Measurements from ENCODE around the gene CASZ1.
A peak's percentile ranks its signal among the peaks of the same experiment; 100 is the strongest.

CASZ1 gene

GRCh38 chr1:10637834-10638558 is 158.4 kb downstream of the CASZ1 start:
- no peak for DNase-seq (ENCODE audit: low read depth)

GRCh38 chr1:10637400-10637799 is 159.0 kb downstream of the CASZ1 start:
- no peak for DNase-seq (ENCODE audit: low read depth)
- H3K4me3 ChIP-seq (ENCODE audit: low read depth, low read length) = no peak overlapping the region

More at GRCh38 chr1:10637834-10638558, 158.4 kb downstream of the CASZ1 start:
- H3K4me3 ChIP-seq (ENCODE audit: low read depth, low read length) = peak overlapping the region; percentile 26

- H3K4me3 ChIP-seq (ENCODE audit: low read depth, low read length) = no peak overlapping the region
- no peak for DNase-seq (ENCODE audit: low read depth)
Observed at GRCh38 chr1:10635992-10636391, 160.5 kb downstream of the CASZ1 start.

DNA sequence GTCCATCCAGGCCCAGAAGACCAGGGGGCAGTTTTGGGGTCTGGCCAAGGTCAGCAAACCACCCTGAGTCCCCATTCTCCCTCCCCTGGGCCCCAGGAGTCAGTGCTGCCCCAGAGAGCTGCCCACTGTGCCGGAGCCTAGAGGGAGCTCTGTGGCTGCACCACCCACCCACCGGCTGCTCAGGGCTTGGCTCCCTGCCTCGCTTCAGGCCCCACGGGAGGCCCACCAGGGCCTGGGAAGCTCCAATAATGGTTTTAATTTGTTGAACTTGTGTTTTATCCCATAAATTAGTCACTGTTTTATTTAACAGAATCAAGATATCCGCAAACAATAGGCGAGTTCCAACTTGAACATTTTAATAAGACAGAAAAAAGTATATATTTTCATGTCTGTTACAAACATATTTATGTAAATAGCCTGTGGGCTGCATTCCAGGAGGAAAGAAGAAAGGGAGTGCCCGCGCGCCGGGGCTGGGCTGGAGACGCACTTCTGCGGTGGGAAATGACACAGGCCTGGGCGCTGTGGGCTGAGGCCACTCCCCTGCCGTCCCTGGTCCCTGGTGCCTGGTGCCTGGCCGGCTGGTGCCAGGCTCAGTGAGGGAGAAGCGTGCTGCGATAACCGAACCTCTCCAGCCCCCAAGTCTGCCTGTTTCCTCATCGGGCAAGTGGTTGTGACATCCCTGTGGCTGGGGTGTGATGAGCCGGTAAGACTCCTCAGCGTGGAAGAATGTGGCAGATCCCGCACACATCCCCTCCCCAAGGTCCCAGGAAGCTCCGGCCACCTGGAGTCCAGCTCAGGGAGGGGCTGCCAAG is 161.2 kb downstream of the CASZ1 start:
- no peak overlapping the region for H3K4me3 ChIP-seq (ENCODE audit: low read depth, low read length)
- DNase-seq (ENCODE audit: low read depth) = no peak

- H3K4me3 ChIP-seq (ENCODE audit: low read depth, low read length) = no peak overlapping the region
- no peak for DNase-seq (ENCODE audit: low read depth)
Observed at GRCh38 chr1:10634428-10635084, 161.9 kb downstream of the CASZ1 start.

- H3K4me3 ChIP-seq (ENCODE audit: low read depth, low read length) = no peak overlapping the region
- DNase-seq (ENCODE audit: low read depth) = no peak
Observed at GRCh38 chr1:10634075-10634427, 162.4 kb downstream of the CASZ1 start.

- H3K4me3 ChIP-seq (ENCODE audit: low read depth, low read length) = no peak overlapping the region
- DNase-seq (ENCODE audit: low read depth) = no peak
Observed at GRCh38 chr1:10633416-10633815, 163.0 kb downstream of the CASZ1 start.

DNA sequence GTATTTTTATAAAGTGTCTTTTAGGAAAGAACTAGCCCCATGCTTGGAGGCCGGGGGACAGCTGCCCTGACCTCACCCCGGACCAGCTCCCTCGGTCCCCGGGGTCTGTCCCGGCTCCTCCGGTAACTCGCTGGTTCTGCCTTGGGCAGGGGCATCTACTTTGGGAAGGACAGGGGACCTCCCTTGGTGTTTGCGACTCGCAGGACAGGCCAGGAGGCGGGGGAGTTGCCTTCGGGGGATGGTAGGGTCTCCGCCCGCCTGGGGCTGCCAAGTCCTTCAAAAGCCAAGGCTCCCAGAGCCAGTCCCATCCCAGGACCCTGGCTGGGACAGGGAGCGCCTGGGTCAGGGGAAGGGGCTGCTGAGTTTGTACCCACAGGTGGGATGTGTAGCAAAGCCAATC is 163.8 kb downstream of the CASZ1 start:
- no peak overlapping the region for H3K4me3 ChIP-seq (ENCODE audit: low read depth, low read length)
- DNase-seq (ENCODE audit: low read depth) = no peak

GRCh38 chr1:10631811-10632593 is 164.4 kb downstream of the CASZ1 start:
- H3K4me3 ChIP-seq (ENCODE audit: low read depth, low read length) = no peak overlapping the region
- no peak for DNase-seq (ENCODE audit: low read depth)

GRCh38 chr1:10631121-10631810 is 165.2 kb downstream of the CASZ1 start:
- no peak overlapping the region for H3K4me3 ChIP-seq (ENCODE audit: low read depth, low read length)
- no peak for DNase-seq (ENCODE audit: low read depth)

DNA sequence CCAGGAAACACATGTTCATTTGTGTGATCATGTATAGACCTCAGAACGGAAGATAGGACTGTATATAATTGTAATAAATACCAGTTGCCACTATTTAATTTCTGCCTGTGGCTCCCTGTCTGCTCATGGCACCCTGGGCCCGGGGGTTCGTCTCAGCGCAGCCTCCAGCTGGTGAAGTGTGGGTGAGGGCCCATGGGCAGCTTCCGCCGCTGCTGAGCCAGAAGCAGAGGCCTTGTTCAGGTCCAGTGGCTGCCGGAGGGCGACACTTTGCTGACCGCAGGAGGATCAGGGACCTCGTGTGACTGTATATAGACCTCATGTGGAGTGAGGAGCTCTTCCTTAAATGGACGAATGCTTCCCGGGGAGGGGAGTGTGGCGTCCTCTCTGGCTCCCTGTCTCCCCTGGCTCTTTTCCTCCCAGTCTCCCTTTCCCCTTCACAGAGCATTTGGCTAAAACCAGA is 165.8 kb downstream of the CASZ1 start:
- DNase-seq (ENCODE audit: low read depth) = no peak
- no peak overlapping the region for H3K4me3 ChIP-seq (ENCODE audit: low read depth, low read length)

DNA sequence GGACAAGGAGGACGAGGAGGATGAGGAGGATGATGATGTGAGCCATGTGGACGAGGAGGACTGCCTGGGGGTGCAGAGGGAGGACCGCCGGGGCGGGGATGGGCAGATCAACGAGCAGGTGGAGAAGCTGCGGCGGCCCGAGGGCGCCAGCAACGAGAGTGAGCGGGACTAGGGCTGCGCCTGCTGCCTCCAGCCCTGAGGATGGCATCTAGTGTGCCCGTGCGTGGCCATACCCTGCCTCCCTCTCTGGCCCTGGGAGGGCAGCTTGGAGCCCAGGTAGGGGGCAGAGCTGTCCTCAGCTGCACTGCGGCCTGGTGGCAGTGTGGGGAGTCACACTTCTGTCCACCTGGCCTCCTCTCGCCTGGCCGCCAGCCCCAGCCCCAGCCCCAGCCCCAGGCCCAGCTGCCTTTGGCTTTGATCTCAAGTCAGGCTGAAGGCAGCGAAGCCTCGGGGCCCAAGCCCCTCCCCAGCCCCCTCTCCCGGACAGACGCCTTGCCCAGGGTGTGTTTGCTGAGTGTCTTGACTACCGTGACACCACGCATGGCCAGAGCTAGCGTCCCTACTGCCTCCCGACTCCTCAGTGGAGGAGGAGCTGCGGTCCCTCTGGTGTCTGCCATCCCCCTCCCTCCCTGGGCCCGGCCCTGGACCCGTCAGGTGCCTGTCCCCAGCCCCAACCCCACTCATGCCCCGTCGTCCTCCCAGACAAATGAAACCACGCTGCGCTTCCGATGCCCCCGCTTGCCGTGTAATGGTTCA is 166.5 kb downstream of the CASZ1 start:
- H3K4me3 ChIP-seq (ENCODE audit: low read depth, low read length) = no peak overlapping the region
- no peak for DNase-seq (ENCODE audit: low read depth)

- no peak overlapping the region for H3K4me3 ChIP-seq (ENCODE audit: low read depth, low read length)
- DNase-seq (ENCODE audit: low read depth) = no peak
Observed at GRCh38 chr1:10629091-10629815, 167.2 kb downstream of the CASZ1 start.

GRCh38 chr1:10628685-10629084 is 167.8 kb downstream of the CASZ1 start:
- DNase-seq (ENCODE audit: low read depth) = peak; percentile 34
- H3K4me3 ChIP-seq (ENCODE audit: low read depth, low read length) = no peak overlapping the region

DNA sequence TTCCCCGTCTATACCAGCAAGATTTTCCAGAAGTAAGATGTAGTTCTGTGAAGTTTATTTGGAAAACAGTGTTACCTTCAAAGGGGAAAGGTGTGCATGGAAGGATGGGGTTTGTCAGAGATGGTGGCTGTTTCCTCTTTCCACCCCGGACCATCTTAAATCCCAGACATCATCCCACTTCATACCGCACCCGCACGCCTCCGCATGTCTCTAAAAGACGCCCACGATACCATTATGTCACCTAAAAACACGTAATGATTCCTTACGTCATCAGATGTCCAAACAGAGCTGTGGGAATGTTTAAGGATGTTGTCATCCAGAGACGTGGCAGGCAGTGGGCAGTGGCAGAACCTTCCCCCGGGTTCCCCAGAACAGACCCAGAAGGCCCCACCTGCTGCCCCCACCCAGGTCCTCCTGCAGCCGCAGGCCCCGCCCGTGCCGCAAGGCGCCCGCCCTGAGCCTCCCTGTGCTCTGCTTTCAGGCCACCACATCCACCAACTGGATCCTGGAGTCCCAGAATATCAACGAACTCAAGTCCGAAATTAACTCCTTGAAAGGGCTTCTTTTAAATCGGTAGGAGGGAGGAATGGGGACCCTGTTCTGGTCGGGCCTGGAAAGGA is 169.5 kb downstream of the CASZ1 start:
- no peak overlapping the region for H3K4me3 ChIP-seq (ENCODE audit: low read depth, low read length)
- DNase-seq (ENCODE audit: low read depth) = no peak

- no peak overlapping the region for H3K4me3 ChIP-seq (ENCODE audit: low read depth, low read length)
- DNase-seq (ENCODE audit: low read depth) = no peak
Observed at GRCh38 chr1:10626131-10626731, 170.2 kb downstream of the CASZ1 start.

GRCh38 chr1:10625554-10625953 is 170.9 kb downstream of the CASZ1 start:
- H3K4me3 ChIP-seq (ENCODE audit: low read depth, low read length) = no peak overlapping the region
- no peak for DNase-seq (ENCODE audit: low read depth)
